ENCODE results near the gene VTCN1.
"Not testable (repeated sequence)": the region's sequence is repeated elsewhere in the genome, so short reads cannot be mapped to it uniquely, and the experiment has no call there.

The VTCN1 gene

DNA sequence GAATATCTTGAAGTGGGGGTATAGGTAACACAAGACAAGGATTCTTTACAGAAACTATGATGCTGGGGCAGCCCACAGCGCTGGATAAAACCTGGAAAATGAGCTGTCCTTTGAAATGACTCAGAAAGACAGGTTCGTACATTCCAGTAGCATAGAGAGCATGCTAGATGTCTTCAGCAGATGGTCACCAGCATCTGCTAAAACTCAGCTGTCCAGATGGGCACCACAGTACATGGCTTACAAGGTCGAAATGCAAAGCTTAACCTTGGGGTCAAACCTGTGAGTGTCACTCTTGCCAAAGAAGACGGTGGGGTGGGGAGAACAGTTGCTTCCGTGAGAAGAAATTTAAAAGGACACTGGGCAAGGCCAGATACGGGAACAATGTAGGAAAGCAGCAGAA, 47.9 kb downstream of the VTCN1 start:
- DNase-seq: no peak

DNA sequence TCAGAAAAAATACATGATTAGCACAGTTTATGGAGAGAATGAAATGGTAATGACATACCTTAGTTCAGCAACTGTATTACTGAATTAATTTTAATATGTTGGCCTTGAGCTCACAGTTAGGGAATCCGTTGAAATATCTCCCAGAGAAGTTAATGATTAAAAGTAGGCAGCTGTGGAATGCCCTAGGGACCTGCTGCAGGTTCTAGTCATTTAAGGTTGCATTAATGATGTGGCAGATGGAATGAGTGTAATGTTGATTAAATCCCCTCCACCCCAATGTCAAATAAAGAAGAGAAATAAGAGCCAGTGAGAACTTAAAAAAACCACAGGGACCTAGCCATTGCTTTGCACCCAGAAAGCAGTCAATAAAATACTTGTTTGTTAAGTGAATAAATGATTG, 48.8 kb downstream of the VTCN1 start:
- DNase-seq: no peak

DNA sequence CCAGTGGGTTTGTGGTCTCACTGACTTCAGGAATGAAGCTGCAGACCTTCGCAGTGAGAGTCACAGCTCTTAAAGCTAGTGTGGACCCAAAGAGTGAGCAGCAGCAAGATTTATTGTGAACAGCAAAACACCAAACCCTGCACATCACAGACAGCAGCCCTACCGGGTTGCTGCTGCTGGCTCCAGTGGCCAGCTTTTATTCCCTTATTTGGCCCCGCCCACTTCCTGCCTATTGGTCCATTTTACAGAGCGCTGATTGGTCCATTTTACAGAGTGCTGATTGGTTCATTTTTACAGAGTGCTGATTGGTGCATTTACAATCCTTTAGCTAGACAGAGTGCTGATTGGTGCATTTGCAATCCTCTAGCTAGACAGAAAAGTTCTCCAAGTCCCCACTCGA, 59.4 kb downstream of the VTCN1 start:
- not testable (repeated sequence) for DNase-seq

DNA sequence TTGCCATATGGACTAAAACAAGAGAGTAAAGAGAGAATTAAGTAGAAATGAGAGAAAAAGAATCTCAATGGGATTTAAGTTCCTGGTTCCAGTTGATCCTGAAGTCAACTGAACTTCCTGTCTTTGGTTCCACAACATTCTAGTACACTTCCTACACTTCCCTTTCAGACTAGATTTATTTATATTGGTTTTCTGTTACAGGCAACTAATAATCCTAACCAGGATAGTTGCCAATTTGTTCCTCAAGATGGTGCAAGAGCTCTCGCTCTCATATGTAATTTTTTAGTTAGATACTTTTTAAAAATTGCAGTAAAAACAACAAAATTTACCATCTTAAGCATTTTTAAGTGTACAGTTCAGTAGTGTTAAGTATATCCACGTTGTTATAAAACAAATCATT, 60.4 kb downstream of the VTCN1 start:
- no peak for DNase-seq

DNA sequence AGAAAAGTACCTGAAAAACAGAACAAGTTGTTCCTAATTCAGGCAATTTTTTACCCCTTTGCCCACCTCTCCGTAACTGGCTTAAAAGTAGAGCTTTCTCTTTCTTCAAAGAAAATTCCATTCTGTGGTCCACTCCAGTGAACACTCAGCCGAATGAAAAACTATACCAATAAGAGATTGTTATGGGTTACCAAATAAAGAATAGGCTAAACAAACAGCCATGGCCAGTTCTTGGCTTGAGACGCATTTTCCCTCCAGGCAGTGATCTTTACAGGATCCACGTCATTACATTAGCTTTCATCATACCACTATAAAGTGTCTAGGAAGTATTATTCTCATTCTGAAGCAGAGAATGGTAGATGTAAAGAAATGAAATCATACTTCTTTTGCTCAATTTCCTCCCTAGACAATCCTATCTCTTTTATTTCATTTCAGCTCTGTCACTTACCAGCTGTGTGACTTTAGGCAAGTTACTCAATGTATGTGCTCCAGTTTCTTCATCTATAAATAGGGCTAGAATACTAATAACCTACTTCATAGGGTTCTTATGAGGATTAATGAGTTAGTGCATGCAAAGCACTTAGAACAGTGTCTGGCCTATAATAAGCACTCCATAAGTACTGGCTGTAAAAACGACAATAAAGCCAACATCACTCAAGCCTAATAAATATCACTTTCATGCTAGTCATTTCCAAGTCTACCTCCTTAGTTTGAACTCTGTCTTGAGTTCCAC, 62.7 kb downstream of the VTCN1 start:
- no peak for DNase-seq

DNA sequence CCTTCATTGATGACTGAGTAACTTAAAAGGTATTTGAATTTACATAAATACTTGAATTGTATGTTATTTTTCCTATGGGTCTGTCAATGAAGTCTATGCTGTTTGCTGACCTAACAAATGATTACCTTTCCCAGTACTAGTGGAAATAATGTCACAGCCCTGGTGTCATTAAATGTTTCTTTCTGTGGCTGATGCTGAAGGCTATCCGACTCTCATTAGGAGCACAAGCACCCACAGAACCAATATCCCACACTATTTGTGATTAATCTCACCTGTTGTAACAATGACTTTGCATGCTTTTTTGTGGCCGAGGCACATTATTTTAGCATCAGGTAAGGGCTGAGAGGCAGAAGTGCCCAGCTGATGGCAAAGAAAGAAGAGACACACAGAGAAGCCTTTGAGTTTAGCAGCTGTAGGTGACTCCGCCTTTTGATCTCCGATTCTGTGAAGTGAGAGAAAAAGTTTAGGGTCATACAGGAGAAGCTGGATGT, 63.3 kb downstream of the VTCN1 start:
- no peak for DNase-seq

DNA sequence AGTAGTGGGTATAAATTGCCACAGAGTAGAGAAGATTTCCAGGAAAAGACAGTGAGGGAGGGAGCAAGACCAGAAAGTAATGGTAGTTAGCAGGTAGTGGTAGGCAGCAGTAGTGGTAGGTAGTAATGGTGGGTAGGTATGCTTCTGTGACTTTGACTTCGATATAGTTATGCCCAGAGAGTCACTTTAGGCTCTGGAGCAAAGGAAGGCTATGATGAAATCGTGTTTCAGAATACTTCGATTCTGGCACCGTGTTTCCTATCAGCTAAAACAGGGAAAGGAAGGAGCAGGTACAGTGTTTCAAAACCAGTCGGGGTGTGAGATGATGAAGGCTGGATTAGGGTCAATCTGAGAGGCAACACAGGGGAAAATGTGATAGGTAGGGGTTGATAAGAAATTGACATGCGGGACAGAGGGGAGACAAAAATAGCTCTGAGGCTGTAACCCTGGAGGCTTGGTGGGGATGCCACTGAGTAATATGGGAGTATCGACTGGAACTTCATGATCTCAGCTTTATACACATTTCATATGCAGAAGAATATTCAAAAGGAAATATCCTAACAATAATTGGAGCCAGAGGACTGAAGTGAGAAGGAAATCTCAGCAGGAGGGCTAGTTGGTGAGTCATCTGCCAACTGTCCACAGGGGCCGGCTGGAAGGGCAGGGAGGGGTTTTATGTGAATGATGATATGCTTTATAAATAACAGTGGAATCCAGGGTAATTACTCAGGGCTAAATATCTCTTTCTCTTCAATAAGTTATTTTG, 64.0 kb downstream of the VTCN1 start:
- DNase-seq: no peak

DNA sequence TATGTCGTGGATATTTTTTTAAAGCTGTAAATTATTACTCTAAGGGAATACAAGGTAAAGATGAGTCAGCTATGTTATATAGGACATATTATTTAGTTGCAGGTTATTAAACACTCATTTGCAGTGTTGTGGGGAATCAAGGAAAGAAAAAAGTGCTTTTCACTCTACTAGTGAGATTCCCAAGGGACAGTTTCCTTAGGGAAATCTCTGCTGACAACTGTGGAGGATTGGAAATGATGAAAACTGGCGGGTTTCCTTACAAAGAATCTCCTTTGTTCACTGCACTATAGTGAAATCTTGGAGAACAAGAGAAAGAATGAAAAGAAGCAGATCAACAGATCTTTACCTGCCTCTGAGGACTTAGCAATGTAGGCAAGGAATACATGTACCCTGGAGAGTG, 64.7 kb downstream of the VTCN1 start:
- DNase-seq: no peak

DNA sequence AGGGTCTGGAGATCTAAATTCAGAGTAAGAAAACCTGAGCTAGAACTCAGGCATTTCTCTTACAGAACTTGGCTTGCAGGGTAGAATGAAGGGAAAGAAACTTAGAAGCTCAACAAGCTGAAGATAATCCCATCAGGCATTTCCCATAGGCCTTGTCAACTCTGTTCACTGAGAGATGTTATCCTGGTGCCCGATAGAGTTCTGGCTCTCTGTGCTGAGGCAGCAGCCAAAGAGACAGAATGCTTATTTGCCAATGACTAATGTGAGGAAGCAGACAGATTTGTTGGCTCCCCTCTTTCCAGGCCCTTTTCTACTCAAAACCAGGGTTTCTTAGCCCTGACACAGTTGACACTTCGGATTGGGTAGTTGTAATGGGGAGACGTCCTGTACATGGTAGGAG, 66.9 kb downstream of the VTCN1 start:
- no peak for DNase-seq

DNA sequence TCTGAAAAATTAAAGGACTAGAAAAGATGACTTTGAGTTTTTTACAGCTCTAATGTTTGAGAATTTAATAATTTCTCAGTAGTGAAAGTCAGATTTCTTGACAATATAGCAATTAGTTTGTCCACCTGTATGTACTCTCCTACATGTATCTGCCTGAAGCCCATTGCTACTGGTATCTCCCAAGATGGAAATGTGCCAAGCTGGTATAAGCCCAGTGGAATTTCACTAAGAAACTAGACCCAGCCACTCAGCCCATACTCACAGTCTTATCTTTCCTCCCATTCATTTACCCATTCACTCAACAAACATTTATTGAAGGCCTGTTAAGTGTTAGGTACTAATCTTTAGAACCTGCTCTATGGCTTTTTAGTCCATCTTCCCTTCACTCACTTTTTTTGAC, 67.6 kb downstream of the VTCN1 start:
- no peak for DNase-seq

DNA sequence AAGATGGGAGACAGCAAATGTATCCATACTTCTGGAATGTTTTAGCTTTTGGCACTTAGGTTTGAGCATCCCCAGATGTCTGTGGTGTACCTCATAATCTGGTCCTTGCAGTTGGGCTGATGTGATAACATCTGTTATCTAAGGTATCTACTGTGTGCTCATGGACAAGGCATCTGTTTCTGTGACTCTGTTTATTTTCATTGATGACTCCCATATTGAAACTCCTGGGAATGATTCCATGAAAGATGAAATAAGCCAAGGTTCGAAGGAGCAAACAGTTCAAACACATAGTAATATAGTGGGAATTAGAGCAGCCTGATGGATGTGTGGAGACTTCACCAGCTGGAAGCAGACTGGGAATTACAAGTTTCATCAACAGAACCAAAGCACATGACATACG, 68.5 kb downstream of the VTCN1 start:
- DNase-seq: no peak

DNA sequence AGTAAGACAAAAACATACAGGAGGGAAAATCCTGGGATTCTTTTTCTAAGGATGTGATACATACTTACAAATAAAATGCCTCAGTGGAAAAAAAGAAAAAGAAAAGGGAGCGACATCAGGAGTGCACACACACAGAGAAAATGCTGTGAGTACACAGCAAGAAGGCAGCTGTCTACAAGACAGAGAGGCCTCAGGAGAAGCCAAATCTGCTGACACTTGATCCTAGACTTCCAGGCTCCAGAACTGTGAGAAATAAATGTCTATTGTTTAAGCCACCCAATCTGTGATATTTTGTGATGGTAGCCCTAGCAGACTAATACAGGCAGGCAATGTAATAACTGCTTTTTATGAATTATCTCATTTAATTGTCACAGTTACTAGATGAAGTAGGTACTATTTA, 72.2 kb downstream of the VTCN1 start:
- no peak for DNase-seq

DNA sequence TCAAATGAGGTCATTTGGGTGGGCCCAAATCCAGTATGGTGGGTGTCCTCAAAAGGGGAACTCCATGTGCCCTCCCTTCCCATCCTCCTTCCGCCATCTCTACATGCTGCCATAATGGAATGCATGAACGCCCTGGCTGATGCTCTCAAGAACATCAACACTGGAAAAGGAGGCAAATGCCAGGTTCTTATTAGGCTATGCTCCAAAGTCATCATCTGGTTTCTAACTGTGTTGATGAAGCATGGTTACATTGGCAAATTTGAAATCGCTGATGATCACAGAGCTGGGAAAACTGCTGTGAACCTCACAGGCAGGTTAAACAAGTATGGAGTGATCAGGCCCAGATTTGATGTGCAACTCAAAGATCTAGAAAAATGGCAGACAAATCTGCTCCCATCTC, 72.6 kb downstream of the VTCN1 start:
- DNase-seq: no peak

DNA sequence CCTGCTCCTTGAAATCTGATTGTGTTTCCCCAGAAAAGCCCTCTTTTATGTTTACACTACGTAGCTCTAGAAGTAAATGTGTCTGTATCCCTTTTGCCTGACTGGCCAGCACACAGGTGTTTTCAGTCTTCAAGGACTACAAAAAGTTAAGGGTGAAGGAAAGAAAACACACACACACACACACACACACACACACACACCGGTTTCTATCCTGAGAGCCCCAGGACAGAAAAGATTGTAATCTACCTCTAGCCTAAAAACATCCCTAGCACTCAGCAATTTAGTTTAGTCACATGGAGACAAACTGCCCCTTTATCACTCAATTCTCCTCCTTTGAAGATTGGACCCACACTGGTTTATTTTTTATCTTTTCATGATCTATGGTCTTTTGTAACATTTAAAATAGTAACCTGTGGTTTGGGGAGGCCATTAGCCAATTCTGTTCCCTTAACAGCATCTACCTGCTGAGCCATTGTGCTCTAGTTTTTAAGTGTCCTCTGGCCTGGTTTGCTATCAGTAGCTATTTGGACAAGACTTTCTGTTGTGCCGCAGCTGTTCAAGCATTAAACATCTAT, 73.4 kb downstream of the VTCN1 start:
- no peak for DNase-seq

DNA sequence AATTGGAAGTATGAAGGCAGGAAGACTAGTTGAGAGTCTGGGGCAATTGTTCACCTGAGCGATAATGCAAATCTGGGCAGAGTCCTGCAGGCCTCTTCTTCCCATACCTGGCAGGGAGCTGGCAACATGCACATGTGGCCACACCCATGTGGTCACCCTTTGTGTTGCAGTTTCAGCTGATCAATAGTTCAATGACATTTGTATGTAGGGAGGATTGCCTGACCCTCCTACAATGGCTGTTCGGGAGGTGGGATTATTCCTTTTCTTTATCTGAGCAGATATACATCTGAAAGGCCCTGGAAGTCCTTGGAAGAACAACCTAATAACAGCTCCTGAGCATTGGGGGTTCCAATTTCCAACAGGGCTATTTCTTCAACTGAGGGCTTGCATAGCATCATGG, 74.0 kb downstream of the VTCN1 start:
- no peak for DNase-seq

DNA sequence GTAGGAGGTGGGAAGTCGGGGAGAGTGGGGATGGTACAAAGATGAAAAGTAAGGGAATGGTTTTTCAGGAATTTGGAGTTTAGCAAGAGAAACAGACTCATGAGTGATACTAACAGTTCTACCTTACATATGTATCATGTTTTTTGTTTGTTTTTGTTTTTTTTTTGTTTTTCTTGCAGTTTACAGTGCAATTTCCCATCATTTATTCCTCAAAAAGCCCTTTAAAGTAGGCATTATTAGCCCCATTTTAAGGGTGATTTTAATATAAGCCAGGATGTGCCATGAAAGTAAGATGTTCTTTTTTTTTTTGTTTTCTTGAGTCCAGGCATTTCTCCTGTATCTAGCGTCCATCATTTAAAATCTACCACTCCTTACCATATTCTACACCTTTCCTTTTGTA, 75.4 kb downstream of the VTCN1 start:
- DNase-seq: no peak

DNA sequence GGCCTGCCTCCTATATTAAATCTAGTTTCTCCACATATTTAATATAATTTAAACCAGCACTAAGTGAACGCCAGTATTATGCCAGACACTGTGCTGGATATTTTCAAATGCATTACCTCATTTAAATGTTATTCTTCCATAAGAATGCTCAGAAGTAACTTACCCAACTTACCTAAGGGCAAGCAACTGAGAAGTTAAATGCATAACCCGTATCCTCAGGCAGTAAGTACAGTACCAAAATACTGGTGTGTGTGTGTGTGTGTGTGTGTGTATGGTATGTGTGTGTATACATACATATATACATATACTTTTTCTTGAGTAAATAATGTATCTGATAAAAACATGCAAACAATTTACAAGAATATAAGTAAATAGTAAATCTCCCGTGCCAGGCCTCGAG, 80.2 kb downstream of the VTCN1 start:
- DNase-seq: no peak

DNA sequence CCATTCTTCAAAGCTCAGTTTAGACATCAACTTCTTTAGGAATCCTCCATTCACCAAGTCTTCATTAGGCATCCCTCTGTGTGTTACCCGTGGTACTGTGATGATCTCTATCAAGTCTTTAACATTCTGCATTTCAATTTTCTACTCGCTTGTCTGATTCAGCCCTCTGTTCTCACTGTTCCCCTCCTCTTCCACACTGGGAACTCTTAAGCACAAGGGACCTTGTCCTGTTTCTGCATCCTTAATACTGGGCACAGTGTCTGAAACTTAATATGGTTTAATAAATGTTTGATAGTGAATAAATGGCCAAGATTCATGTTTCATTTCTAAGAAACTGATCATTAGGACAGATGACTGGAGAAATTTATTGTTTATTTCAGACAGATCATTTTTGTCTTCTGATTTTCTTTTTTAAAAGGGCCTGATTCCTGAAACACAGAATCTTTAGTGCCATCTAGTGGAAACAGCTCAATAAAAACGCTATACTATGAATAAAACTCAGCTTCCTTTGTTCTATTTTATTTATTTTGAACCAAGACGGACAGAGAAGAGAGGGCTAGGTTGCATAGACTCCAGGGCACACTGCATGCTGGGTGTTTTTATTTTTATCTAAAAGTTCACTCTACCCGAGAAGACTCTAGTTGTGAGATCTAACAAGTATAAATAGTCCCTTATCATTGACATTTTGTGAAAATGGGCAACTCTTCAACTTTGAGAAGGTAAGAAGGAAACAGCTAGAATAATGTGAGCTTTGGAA, 82.2 kb downstream of the VTCN1 start:
- DNase-seq: no peak

DNA sequence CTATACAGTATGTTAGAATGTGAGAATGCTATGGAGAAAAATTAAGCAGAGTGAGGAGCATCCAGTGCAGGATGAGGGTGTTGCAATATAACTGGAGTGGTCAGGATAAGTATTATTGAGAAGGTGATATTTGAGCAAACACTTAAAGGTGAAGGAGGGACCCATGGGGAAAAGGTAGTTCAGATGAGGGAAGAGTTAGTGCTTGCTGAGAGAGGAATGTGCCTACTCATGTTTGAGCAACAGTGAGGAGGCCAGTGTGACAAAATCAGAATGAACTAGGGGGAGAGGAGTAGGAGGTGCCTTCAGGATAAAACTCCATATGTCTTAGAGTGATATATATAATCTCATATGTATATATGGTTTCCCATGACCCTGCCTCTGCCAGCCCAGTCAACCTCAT, 82.9 kb downstream of the VTCN1 start:
- DNase-seq: no peak

DNA sequence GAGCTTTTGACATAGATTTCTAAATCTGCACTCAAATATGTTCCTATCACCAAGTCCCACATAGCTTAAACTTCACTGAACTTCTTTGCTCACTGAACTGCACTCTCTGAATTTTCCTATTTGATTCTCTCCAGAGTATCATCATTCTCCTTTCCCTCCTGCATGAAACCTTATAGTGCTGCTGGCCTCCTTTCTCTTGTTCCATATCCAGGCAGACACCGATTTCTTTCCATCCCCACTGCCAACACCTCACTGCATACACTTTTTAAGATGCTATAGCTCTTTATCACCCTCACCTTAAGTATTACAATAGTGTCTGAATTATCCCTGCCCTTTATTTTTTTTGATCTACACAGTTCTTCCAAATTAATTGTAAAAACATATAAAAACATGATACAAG, 86.1 kb downstream of the VTCN1 start:
- no peak for DNase-seq

DNA sequence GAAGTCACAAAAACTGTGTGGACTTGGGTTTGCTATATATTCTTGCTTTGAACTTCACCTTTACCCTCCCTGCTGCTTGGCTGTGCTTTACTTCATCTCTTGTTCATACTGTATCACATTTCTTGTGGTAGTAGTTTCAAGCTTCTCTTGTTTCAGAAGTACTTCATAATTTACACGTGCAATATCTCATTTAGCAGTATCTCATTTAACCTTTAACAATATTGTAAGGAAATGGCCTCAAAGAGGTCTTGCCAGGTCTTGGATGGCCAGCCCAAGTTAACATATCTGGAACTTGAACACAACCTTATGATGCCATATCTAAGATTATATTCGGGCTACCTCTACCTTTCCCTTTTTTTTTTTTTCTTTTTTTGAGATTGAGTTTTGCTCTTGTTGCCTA, 87.5 kb downstream of the VTCN1 start:
- no peak for DNase-seq

DNA sequence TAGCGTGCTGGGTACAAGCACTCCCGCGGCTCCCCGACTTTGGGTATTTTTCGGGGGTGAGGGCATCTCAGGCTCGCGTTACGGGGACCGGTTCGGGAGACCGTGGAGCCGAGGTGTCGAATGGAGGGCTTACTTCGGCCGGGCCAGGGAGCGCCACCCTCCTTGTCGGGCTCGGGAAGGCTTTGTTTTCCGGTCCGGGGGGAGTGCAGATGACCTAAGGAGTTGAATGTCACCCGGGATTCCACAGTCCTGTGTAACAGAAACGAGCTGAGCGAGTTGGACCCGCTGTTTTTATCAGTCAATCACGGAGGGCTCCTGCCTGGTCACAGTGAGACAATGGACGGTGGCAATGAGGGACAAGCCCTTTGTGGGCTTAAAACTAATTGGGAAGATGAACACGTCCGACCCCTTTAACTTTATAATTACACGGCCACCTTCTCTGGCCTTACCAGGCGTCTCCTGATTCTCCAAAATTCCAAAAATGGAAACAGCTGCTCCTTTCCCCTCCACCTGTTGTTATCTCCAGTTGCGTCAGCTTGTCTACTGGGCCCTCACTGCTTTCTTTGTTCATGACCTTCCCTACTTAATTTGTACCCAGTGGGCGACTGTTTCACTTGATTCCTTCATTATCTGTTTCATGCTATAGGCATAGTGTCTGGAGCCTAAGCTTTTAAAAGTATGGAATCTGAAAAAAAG, 88.2 kb downstream of the VTCN1 start:
- DNase-seq: no peak

All from activated gamma-delta T cell treated with Interleukin-2 at 50 U/mL for 16 hours (primary cell).